Testis (tissue), 3 donors: ENCODE measurements around the gene ZNF688. TPM values are rescaled to one million over a fixed set of nuclear protein-coding genes. Genes with fewer than 3 reads are reported as not detected.

Experiments used
- DNase-seq: peaks from one replicate; pipeline ENCODE4 v3.0.0-alpha.2; 2019
- H3K27ac ChIP-seq, 2 donors: fragments of 200-600 bp; sonication (generic); one replicate each; pipeline ENCODE4 v1.5.1; 2019
- H3K27me3 ChIP-seq: fragments of 200-600 bp; sonication (generic); one replicate; pipeline ENCODE4 v1.5.1; 2019
- H3K36me3 ChIP-seq: fragments of 200-600 bp; sonication (generic); one replicate; pipeline ENCODE4 v1.5.1; 2017; ENCODE audit warnings: low read depth; ENCODE audit errors: missing control alignments
- H3K4me1 ChIP-seq: fragments of 200-600 bp; sonication (generic); one replicate; pipeline ENCODE4 v1.5.1; 2019
- H3K4me3 ChIP-seq, 2 donors: fragments of 200-600 bp; sonication (generic); one replicate each; pipeline ENCODE4 v1.5.1; 2017 to 2019
- H3K9me3 ChIP-seq: fragments of 200-600 bp; sonication (generic); one replicate; pipeline ENCODE4 v1.5.1; 2017
- POLR2A ChIP-seq: fragments of 450-650 bp; IDR thresholded peaks from one replicate; pipeline ENCODE4 v1.6.1; 2017; ENCODE audit warnings: antibody characterized with exemption, mild to moderate bottlenecking, moderate library complexity
- WGBS, 2 donors: methylation state at CpG; one replicate each; pipeline ENCODE4 v1.1.5; 2018; 5-methylcytosine and 5-hydroxymethylcytosine counted together
- intact Hi-C: fragments of 100-400 bp; cut with DNase I; formaldehyde crosslinking; loops from one replicate; pipeline ENCODE4 v1.15.1; 2023; ENCODE audit warnings: low total_unique reads
- polyA plus RNA-seq: library from polyadenylated mRNA; stranded (reverse); fragments of 350-450 nt; fragmentation: Illumina TruSeq; extraction: RNeasy Lipid Tissue Mini Kit (QIAGEN cat#74804); gene quantifications from one replicate; pipeline ENCODE4 v1.2.3, GENCODE V29; 2014; ENCODE audit warnings: low read depth, low replicate concordance; ENCODE audit not compliant: insufficient read depth
- total RNA-seq, 2 donors: library from RNA; depleted of rRNA; stranded (reverse); fragments of >200 nt; gene quantifications; one replicate each; pipeline ENCODE4 v1.2.3, GENCODE V29; 2016
- TF ChIP-seq, protein P1 (sequence below), 3 experiments: fragments of 450-650 bp in 2 of 3; fragments of 200-600 bp in 1 of 3; sonication (generic) in 1 of 3; IDR thresholded peaks; one replicate each; pipeline ENCODE4 v1.5.1; 2016 to 2019; ENCODE audit warnings: antibody characterized with exemption in 3 of 3, mild to moderate bottlenecking in 2 of 3, moderate library complexity in 1 of 3

ZNF688 gene
- total and polyA plus RNA-seq, 3 donors from 2014 or later: 21.7 to 54.6 (median 38.5) TPM

DNA sequence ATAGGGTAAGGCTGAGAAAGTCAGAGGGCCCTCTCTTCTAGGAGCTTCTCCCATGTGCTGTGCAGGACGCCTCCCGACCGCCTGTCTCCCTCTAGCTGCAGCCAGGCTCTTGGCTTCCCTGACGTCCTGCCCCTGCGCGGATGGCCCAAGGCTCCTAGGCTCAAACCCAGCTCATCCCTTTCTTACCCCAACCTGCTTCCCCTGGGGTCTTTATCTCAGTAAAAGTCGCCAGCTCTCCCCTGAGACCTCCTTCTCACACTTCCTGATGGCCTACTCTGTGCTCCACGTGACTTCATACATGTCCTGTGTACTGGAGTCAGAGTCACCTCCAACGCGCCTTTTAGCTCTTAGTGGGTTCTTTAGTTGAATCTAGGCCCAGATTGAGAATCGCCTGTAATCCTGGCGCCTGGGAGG is 35.7 kb downstream of the ZNF688 start:
- WGBS, 2 donors: 22 to 25% methylated on average over 12 of the region's 12 CpGs
- intact Hi-C loops: no loop called here
- TF ChIP-seq POLR2A: no peak
- TF ChIP-seq, protein P1, sequence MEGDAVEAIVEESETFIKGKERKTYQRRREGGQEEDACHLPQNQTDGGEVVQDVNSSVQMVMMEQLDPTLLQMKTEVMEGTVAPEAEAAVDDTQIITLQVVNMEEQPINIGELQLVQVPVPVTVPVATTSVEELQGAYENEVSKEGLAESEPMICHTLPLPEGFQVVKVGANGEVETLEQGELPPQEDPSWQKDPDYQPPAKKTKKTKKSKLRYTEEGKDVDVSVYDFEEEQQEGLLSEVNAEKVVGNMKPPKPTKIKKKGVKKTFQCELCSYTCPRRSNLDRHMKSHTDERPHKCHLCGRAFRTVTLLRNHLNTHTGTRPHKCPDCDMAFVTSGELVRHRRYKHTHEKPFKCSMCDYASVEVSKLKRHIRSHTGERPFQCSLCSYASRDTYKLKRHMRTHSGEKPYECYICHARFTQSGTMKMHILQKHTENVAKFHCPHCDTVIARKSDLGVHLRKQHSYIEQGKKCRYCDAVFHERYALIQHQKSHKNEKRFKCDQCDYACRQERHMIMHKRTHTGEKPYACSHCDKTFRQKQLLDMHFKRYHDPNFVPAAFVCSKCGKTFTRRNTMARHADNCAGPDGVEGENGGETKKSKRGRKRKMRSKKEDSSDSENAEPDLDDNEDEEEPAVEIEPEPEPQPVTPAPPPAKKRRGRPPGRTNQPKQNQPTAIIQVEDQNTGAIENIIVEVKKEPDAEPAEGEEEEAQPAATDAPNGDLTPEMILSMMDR (IDR thresholded peaks at IDR 0.05): peak in 2 of 3 experiments; percentile 60 to 65
- Histone ChIP-seq H3K27me3 (no peaks in the 10 kb centered on the region), H3K9me3 (no peaks in the 10 kb centered on the region), H3K4me1 (peaks cover 8% of the 10 kb centered on the region), H3K36me3 (no peaks in the 10 kb centered on the region), H3K27ac (peak overlapping the region; percentile 94 to 95), H3K4me3 (peak overlapping the region; percentile 77 to 97)
- peak; percentile 90 for DNase-seq

DNA sequence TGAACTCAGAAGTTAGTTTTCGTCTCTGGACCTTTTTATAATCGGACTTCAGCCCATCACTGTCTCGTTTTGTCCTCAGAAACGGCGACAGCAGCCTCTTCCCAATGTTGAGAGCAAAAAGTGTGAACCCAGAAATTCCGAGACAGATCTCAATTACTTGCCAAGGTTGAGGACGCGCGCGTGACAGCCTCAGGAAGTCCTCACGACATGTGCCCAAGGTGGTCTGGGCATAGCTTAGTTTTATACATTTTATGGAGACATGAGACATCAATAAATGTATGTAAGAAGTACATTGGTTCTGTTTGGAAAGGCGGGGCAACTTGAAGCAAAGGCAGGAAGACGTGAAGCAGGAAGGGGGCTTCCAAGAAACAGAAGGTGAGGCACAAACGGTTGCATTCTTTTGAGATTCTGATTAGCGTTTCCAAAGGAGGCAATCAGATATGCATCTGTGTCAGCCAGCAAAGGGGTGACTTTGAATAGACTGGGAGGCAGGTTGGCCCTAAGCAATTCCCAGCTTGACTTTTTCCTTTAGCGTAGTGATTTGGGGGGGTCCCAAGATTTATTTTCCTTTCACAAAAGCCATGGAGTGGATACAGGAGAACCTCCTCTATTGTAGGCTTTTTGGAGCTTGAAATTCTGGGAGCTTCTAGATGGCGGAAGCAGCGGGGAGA is 36.3 kb downstream of the ZNF688 start:
- Histone ChIP-seq H3K27ac (peak overlapping the region; percentile 94 to 95), H3K36me3 (no peaks in the 10 kb centered on the region), H3K4me3 (peak overlapping the region; percentile 77 to 97), H3K9me3 (no peaks in the 10 kb centered on the region), H3K4me1 (peaks cover 8% of the 10 kb centered on the region), H3K27me3 (no peaks in the 10 kb centered on the region)
- TF ChIP-seq POLR2A: no peak
- TF ChIP-seq, protein P1 (IDR thresholded peaks at IDR 0.05): no peak
- WGBS, 2 donors: 3% methylated on average over 18 of the region's 18 CpGs
- DNase-seq: no peak
- intact Hi-C loops: no loop called here

DNA sequence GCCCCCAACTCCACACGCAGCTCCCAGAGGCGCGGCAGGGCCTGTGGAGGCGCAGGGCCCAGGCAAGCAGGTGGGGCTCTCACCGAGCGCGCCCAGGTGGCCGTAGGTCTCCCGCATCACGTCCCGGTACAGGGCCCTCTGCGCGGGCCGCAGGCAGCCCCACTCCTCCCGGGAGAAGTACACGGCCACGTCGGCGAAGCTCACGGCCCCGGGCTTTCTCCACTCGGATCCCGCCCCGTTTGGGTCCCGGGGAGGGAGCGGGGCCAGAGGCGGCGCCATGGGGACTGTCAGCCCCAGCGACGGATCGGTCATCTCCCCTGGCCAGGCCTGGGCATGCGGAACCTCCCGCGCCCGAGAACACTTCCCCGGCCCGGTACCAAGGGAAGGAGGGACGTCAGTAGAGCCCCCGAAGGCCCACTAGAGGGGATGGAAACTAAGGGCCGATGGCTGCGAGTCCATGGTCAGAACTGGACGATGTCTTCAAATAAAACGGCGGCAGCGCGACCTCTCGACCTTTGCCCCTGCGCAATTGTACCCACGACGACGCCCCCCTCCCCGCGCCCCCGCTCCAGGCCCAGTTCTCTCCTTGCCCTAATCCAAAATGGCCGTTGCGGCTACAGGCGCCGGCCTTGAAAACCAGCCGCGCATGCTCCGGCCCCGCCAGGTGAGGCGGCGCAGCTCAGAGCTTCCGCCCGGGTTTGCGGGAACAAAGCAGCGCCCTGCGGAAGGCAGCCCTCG is 37.0 kb downstream of the ZNF688 start, which contains the start of gene ZNF747:
TSS of gene ZNF747 (minus strand) at position 491 of the 738 bp plus-strand sequence. CDS start at position 312, 179 bp downstream.
- Histone ChIP-seq H3K27ac (peak within 1 kb of the TSS; percentile 94 to 95), H3K36me3 (no peaks in the 10 kb centered on the region), H3K4me1 (peaks cover 8% of the 10 kb centered on the region), H3K27me3 (no peaks in the 10 kb centered on the region), H3K9me3 (no peaks in the 10 kb centered on the region), H3K4me3 (peak within 1 kb of the TSS; percentile 77 to 97)
- peak; percentile 95 for DNase-seq
- WGBS, 2 donors: 0 to 1% methylated on average over 5 to 48 of the region's 70 CpGs
- no peak for TF ChIP-seq POLR2A
- TF ChIP-seq, protein P1 (IDR thresholded peaks at IDR 0.05): peak in 1 of 3 experiments; percentile 2
- intact Hi-C loops: no loop called here

DNA sequence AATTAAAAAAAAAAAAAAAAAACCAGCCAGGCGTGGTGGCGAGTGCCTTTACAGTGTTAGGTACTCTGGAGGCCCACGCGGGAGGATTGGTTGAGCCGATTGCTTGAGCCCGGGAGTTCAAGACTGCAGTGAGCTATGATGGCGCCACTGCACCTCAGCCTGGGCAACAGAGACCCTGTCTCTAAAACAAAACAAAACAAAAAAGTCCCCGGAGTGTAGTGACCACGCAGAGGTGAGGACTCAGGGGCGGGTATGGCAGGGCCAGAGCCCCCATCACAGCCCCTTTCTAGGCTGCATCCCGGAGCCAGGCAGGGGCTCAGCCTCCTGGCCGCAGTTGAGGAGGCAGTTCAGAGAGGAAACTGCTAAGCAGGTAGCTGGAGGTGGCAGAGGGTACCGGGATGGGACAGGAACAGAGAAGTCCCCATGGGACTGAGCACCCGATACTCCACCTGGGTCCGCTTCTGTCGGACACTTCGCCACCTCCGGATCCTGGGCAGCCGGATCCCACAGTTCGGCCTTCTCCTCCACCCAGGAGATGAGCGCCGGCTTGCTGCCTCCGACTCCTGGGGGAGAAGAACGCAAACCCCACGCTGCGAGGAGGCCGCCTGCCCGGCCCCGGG is 37.7 kb downstream of the ZNF688 start:
- no peak for DNase-seq
- intact Hi-C loops: no loop called here
- H3K4me3 ChIP-seq: peak overlapping the region; percentile 77 to 97
- peak overlapping the region; percentile 94 to 95 for H3K27ac ChIP-seq
- no peaks in the 10 kb centered on the region for H3K27me3 ChIP-seq
- TF ChIP-seq POLR2A: no peak
- TF ChIP-seq, protein P1 (IDR thresholded peaks at IDR 0.05): no peak
- 6 to 10% methylated on average over 16 to 27 of the region's 29 CpGs for WGBS, 2 donors
- H3K9me3 ChIP-seq: no peaks in the 10 kb centered on the region
- H3K4me1 ChIP-seq: peaks cover 8% of the 10 kb centered on the region
- H3K36me3 ChIP-seq: no peaks in the 10 kb centered on the region
